ENCODE results near the gene MDM4.

DNA sequence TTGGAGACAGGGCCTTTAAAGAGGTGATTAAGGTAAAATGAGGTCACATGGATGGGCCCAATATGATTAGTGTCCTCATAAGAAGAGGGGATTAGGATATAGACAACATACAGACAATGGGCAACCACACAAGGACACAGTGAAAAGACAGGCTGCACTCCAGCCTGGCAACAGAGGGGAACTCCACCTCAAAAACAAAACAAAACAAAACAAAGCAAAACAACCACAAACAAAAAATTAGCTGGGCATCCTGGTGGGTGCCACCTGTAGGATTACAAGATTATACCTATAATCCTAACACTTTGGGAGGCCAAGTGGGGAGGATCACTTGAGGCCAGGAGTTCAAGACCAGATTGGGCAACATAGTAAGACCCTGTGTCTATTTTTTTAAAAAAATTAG is 4.8 kb upstream of the MDM4 start:
- TF ChIP-seq, protein P1, sequence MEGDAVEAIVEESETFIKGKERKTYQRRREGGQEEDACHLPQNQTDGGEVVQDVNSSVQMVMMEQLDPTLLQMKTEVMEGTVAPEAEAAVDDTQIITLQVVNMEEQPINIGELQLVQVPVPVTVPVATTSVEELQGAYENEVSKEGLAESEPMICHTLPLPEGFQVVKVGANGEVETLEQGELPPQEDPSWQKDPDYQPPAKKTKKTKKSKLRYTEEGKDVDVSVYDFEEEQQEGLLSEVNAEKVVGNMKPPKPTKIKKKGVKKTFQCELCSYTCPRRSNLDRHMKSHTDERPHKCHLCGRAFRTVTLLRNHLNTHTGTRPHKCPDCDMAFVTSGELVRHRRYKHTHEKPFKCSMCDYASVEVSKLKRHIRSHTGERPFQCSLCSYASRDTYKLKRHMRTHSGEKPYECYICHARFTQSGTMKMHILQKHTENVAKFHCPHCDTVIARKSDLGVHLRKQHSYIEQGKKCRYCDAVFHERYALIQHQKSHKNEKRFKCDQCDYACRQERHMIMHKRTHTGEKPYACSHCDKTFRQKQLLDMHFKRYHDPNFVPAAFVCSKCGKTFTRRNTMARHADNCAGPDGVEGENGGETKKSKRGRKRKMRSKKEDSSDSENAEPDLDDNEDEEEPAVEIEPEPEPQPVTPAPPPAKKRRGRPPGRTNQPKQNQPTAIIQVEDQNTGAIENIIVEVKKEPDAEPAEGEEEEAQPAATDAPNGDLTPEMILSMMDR (IDR thresholded peaks at IDR 0.05), result no peak
- TF ChIP-seq POLR2A (IDR thresholded peaks at IDR 0.05), result no peak

Measured in body of pancreas (tissue), 4 donors.